ENCODE results near the gene MAP7.

DNA sequence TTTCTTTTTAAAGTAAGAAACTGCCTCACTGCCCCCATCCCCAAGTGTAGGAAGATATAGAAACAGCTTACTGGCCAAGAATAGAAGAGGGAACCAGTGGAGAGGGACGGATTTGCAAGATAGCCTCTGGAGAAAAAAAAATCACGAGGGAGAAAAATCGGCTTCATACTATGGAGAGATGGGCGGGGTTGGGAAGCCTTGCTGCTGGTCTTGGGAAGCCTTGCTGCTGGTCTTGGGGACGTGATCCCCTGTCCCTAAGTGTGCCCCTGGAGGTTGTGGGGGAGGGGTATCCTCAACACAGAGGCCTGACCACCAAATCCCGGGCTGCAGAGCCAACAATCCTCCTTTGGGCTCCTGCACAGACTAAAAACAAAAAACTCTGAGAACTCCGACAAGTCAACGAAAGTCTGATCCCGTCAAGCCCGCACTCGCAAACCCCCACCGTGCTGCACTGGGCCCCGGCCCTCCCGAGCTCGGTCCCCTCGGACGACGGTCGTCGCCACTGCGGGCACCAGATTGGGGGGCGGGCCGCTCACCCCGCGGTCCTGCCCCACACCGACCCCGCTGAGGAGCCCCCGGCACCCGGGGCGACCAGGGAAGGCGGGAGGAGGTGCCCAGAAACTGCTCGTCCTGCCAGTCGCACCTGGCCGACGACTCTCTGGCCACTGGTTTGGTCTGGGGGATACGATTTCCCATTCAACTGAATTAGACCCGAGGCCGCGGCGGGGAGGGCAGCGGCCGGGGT lies 750 bp downstream of the MAP7 start:
- TF ChIP-seq, protein P1, sequence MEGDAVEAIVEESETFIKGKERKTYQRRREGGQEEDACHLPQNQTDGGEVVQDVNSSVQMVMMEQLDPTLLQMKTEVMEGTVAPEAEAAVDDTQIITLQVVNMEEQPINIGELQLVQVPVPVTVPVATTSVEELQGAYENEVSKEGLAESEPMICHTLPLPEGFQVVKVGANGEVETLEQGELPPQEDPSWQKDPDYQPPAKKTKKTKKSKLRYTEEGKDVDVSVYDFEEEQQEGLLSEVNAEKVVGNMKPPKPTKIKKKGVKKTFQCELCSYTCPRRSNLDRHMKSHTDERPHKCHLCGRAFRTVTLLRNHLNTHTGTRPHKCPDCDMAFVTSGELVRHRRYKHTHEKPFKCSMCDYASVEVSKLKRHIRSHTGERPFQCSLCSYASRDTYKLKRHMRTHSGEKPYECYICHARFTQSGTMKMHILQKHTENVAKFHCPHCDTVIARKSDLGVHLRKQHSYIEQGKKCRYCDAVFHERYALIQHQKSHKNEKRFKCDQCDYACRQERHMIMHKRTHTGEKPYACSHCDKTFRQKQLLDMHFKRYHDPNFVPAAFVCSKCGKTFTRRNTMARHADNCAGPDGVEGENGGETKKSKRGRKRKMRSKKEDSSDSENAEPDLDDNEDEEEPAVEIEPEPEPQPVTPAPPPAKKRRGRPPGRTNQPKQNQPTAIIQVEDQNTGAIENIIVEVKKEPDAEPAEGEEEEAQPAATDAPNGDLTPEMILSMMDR (IDR thresholded peaks at IDR 0.05): no peak
- TF ChIP-seq POLR2A (IDR thresholded peaks at IDR 0.05): no peak
